Measurements from ENCODE around the gene PTK7. TPM values are rescaled to one million over a fixed set of nuclear protein-coding genes. Genes with fewer than 3 reads are reported as not detected.

Gene PTK7
- total RNA-seq, 5 donors from 2014 or later (not counting 1 experiment from before 2014, with no cell fraction given): 0.56 to 11.3 (median 1.6) TPM

DNA sequence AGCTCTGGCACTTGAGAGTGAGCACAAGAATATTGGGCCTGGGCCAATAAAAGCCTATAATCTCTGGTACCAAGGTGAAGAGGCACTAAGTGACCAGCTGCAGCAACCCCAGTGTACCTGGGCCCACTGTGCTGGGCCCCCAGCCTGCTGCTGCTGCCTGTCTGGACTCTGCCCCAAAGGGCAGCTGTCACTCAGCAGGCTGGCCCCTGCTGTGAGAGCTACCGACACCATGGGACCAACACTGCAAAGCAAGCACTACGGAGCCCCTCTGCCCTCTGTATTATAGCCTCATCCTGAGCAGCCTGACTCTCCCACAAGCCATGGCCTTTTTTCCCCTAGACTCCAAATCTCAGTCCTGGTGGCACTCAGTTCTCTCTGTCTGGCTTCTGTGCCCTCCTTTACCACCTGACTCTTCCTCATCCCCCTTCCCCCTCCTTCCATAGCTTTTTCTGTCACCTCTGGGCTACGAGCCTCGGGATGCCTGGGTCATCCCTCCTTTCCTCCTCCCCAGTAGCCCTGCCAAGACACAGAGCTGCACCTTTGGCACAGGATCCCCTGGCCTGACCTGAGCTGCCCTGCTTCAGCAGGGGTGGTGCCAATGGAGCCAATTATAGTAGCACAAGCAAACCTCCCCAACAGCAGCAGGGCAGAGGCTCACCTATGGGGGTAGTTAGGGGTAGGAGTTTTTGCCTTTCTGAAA, 40.5 kb upstream of the PTK7 start:
- Mint-ChIP-seq H3K27me3 (no peaks in the 10 kb centered on the region), H3K4me1 (peaks cover 0 to 4% (median 0%) of the 10 kb centered on the region in 3 donors), H3K27ac (peak overlapping the region in 1 of 2 donors; percentile 66), H3K9me3 (no peaks in the 10 kb centered on the region), H3K36me3 (peaks cover 37% of the 10 kb centered on the region), H3K4me3 (no peak overlapping the region)
- Histone ChIP-seq H3K36me3 (ENCODE audit: control insufficient read depth in 2 of 2, extremely low read depth in 1 of 2, insufficient read depth in 1 of 2, low read length in 1 of 2) (peaks cover 22 to 45% of the 10 kb centered on the region in 2 donors), H3K4me1 (ENCODE audit: control insufficient read depth in 1 of 2, extremely low read depth in 1 of 2, insufficient read depth in 2 of 2, low read length in 2 of 2) (no peaks in the 10 kb centered on the region), H3K27me3 (replicated peaks in 1 of 2; ENCODE audit: control insufficient read depth in 2 of 2, extremely low read depth in 1 of 2, insufficient read depth in 2 of 2, low read length in 1 of 2) (no peaks in the 10 kb centered on the region), H3K9me3 (no peaks in the 10 kb centered on the region), H3K27ac (ENCODE audit: low read length) (no peak overlapping the region), H3K4me3 (ENCODE audit: control insufficient read depth in 1 of 2, extremely low read depth in 1 of 2, low read length in 1 of 2) (no peak overlapping the region)
- POLR2A ChIA-PET: no interaction called here
- no peak for ATAC-seq (replicated peaks in 1 of 4)
- 93% methylated on average over 4 of the region's 4 CpGs for WGBS (ENCODE audit: insufficient coverage)
- CTCF ChIA-PET: no interaction called here
- DNase-seq: no peak

- H3K27ac Mint-ChIP-seq: no peak overlapping the region
- no peak overlapping the region for H3K27ac ChIP-seq (ENCODE audit: low read length)
- peaks cover 0 to 4% (median 0%) of the 10 kb centered on the region in 3 donors for H3K4me1 Mint-ChIP-seq
- no peak for ATAC-seq (replicated peaks in 1 of 4)
- no peak overlapping the region for H3K4me3 Mint-ChIP-seq
- H3K27me3 Mint-ChIP-seq: no peaks in the 10 kb centered on the region
- no peaks in the 10 kb centered on the region for H3K4me1 ChIP-seq (ENCODE audit: control insufficient read depth in 1 of 2, extremely low read depth in 1 of 2, insufficient read depth in 2 of 2, low read length in 2 of 2)
- no peak overlapping the region for H3K4me3 ChIP-seq (ENCODE audit: control insufficient read depth in 1 of 2, extremely low read depth in 1 of 2, low read length in 1 of 2)
- H3K9me3 Mint-ChIP-seq: no peaks in the 10 kb centered on the region
- H3K36me3 ChIP-seq (ENCODE audit: control insufficient read depth in 2 of 2, extremely low read depth in 1 of 2, insufficient read depth in 1 of 2, low read length in 1 of 2): peaks cover 25 to 51% of the 10 kb centered on the region in 2 donors
- H3K36me3 Mint-ChIP-seq: peaks cover 37% of the 10 kb centered on the region
- POLR2A ChIA-PET: no interaction called here
- CTCF ChIA-PET: no interaction called here
- no peaks in the 10 kb centered on the region for H3K27me3 ChIP-seq (replicated peaks in 1 of 2; ENCODE audit: control insufficient read depth in 2 of 2, extremely low read depth in 1 of 2, insufficient read depth in 2 of 2, low read length in 1 of 2)
- no peak for DNase-seq
- WGBS (ENCODE audit: insufficient coverage): 94% methylated on average over 2 of the region's 9 CpGs
- no peaks in the 10 kb centered on the region for H3K9me3 ChIP-seq
Observed at GRCh38 chr6:43036712-43037111, 39.4 kb upstream of the PTK7 start.

GRCh38 chr6:43037197-43037596, 38.9 kb upstream of the PTK7 start:
- 80% methylated on average over 5 of the region's 5 CpGs for WGBS (ENCODE audit: insufficient coverage)
- no peaks in the 10 kb centered on the region for H3K9me3 Mint-ChIP-seq

GRCh38 chr6:43037706-43038105, 38.4 kb upstream of the PTK7 start:
- Mint-ChIP-seq H3K4me3 (no peak overlapping the region), H3K27me3 (no peaks in the 10 kb centered on the region), H3K27ac (no peak overlapping the region), H3K9me3 (no peaks in the 10 kb centered on the region), H3K36me3 (peaks cover 40% of the 10 kb centered on the region), H3K4me1 (peaks cover 0 to 4% (median 0%) of the 10 kb centered on the region in 3 donors)
- H3K4me3 ChIP-seq (ENCODE audit: control insufficient read depth in 1 of 2, extremely low read depth in 1 of 2, low read length in 1 of 2): no peak overlapping the region
- DNase-seq (no peak), ATAC-seq (replicated peaks in 1 of 4) (no peak)
- H3K36me3 ChIP-seq (ENCODE audit: control insufficient read depth in 2 of 2, extremely low read depth in 1 of 2, insufficient read depth in 1 of 2, low read length in 1 of 2): peaks cover 21 to 55% of the 10 kb centered on the region in 2 donors
- no peaks in the 10 kb centered on the region for H3K27me3 ChIP-seq (replicated peaks in 1 of 2; ENCODE audit: control insufficient read depth in 2 of 2, extremely low read depth in 1 of 2, insufficient read depth in 2 of 2, low read length in 1 of 2)
- POLR2A ChIA-PET: no interaction called here
- no peaks in the 10 kb centered on the region for H3K9me3 ChIP-seq
- no peak overlapping the region for H3K27ac ChIP-seq (ENCODE audit: low read length)
- WGBS (ENCODE audit: insufficient coverage): 100% methylated on average over 4 of the region's 9 CpGs
- no peaks in the 10 kb centered on the region for H3K4me1 ChIP-seq (ENCODE audit: control insufficient read depth in 1 of 2, extremely low read depth in 1 of 2, insufficient read depth in 2 of 2, low read length in 2 of 2)
- CTCF ChIA-PET: no interaction called here

More at GRCh38 chr6:43037197-43037596, 38.9 kb upstream of the PTK7 start:
- CTCF ChIA-PET: no interaction called here
- no peak overlapping the region for H3K4me3 Mint-ChIP-seq
- Histone ChIP-seq H3K4me1 (ENCODE audit: control insufficient read depth in 1 of 2, extremely low read depth in 1 of 2, insufficient read depth in 2 of 2, low read length in 2 of 2) (no peaks in the 10 kb centered on the region), H3K9me3 (no peaks in the 10 kb centered on the region), H3K4me3 (ENCODE audit: control insufficient read depth in 1 of 2, extremely low read depth in 1 of 2, low read length in 1 of 2) (no peak overlapping the region), H3K27ac (ENCODE audit: low read length) (no peak overlapping the region), H3K36me3 (ENCODE audit: control insufficient read depth in 2 of 2, extremely low read depth in 1 of 2, insufficient read depth in 1 of 2, low read length in 1 of 2) (peaks cover 23 to 51% of the 10 kb centered on the region in 2 donors), H3K27me3 (replicated peaks in 1 of 2; ENCODE audit: control insufficient read depth in 2 of 2, extremely low read depth in 1 of 2, insufficient read depth in 2 of 2, low read length in 1 of 2) (no peaks in the 10 kb centered on the region)
- no peaks in the 10 kb centered on the region for H3K27me3 Mint-ChIP-seq
- H3K36me3 Mint-ChIP-seq: peaks cover 37% of the 10 kb centered on the region
- ATAC-seq (replicated peaks in 1 of 4) (no peak), DNase-seq (no peak)
- POLR2A ChIA-PET: no interaction called here
- peaks cover 0 to 4% (median 0%) of the 10 kb centered on the region in 3 donors for H3K4me1 Mint-ChIP-seq
- H3K27ac Mint-ChIP-seq: peak overlapping the region in 1 of 2 donors; percentile 59

DNA sequence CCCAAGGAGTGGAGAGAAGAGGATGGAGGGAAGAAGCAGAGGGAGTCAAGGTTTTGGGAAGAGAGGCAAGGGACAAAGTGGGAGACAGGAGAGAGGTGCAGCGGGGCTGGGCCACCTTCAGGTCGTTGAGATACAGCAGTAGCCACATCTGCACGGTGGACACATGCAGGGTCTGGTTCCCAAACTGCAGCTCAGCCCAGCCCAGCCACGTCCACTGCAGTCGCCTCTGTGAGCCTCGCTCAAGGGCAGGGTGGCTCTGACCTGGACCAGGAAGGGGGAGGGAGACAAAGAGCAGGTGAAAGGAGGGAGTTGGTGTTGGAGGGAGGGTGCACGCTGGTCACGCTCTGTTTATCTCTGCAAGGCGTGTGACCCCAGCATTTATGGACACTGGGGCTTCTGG, 37.4 kb upstream of the PTK7 start:
- CTCF ChIA-PET: no interaction called here
- WGBS (ENCODE audit: insufficient coverage): 95% methylated on average over 9 of the region's 9 CpGs
- no peaks in the 10 kb centered on the region for H3K4me1 ChIP-seq (ENCODE audit: control insufficient read depth in 1 of 2, extremely low read depth in 1 of 2, insufficient read depth in 2 of 2, low read length in 2 of 2)
- no peak overlapping the region for H3K4me3 Mint-ChIP-seq
- H3K27me3 ChIP-seq (replicated peaks in 1 of 2; ENCODE audit: control insufficient read depth in 2 of 2, extremely low read depth in 1 of 2, insufficient read depth in 2 of 2, low read length in 1 of 2): no peaks in the 10 kb centered on the region
- no peaks in the 10 kb centered on the region for H3K27me3 Mint-ChIP-seq
- POLR2A ChIA-PET: no interaction called here
- DNase-seq: no peak
- H3K9me3 ChIP-seq: no peaks in the 10 kb centered on the region
- peaks cover 15 to 60% of the 10 kb centered on the region in 2 donors for H3K36me3 ChIP-seq (ENCODE audit: control insufficient read depth in 2 of 2, extremely low read depth in 1 of 2, insufficient read depth in 1 of 2, low read length in 1 of 2)
- no peaks in the 10 kb centered on the region for H3K9me3 Mint-ChIP-seq
- H3K4me1 Mint-ChIP-seq: no peaks in the 10 kb centered on the region
- no peak for ATAC-seq (replicated peaks in 1 of 4)
- peaks cover 43% of the 10 kb centered on the region for H3K36me3 Mint-ChIP-seq
- no peak overlapping the region for H3K4me3 ChIP-seq (ENCODE audit: control insufficient read depth in 1 of 2, extremely low read depth in 1 of 2, low read length in 1 of 2)
- H3K27ac Mint-ChIP-seq: no peak overlapping the region
- no peak overlapping the region for H3K27ac ChIP-seq (ENCODE audit: low read length)

- Mint-ChIP-seq H3K4me3 (no peak overlapping the region), H3K36me3 (peaks cover 51% of the 10 kb centered on the region), H3K9me3 (no peaks in the 10 kb centered on the region), H3K27me3 (no peaks in the 10 kb centered on the region), H3K4me1 (no peaks in the 10 kb centered on the region), H3K27ac (no peak overlapping the region)
- Histone ChIP-seq H3K36me3 (ENCODE audit: control insufficient read depth in 2 of 2, extremely low read depth in 1 of 2, insufficient read depth in 1 of 2, low read length in 1 of 2) (peaks cover 13 to 64% of the 10 kb centered on the region in 2 donors), H3K27ac (ENCODE audit: low read length) (no peak overlapping the region), H3K4me1 (ENCODE audit: control insufficient read depth in 1 of 2, extremely low read depth in 1 of 2, insufficient read depth in 2 of 2, low read length in 2 of 2) (no peaks in the 10 kb centered on the region), H3K9me3 (no peaks in the 10 kb centered on the region), H3K4me3 (ENCODE audit: control insufficient read depth in 1 of 2, extremely low read depth in 1 of 2, low read length in 1 of 2) (no peak overlapping the region), H3K27me3 (replicated peaks in 1 of 2; ENCODE audit: control insufficient read depth in 2 of 2, extremely low read depth in 1 of 2, insufficient read depth in 2 of 2, low read length in 1 of 2) (no peaks in the 10 kb centered on the region)
- whole genome bisulfite sequencing (ENCODE audit: insufficient coverage): 97% methylated on average over 13 of the region's 18 CpGs
- DNase-seq: no peak
- ChIA-PET CTCF (no interaction called here), POLR2A (no interaction called here)
- ATAC-seq (replicated peaks in 1 of 4): no peak
Observed at GRCh38 chr6:43040542-43041257, 35.4 kb upstream of the PTK7 start.

Measured in T-cell (primary cell).